PC-9 (cell line): ENCODE results near the gene JAGN1. TPM values are rescaled to one million over a fixed set of nuclear protein-coding genes. Genes with fewer than 3 reads are reported as not detected.
A peak's percentile ranks its signal among the peaks of the same experiment; 100 is the strongest.

Source experiments
- BruUV-seq: library from RNA; stranded (reverse); fragments of 400-500 nt; replicated peaks from 2 replicates; lab custom pipeline; 2021; lab: Mats Ljungman, UMichigan
- CTCF ChIA-PET: fragments of 300-600 bp; sonication (Branson Sonifier 250); formaldehyde crosslinking; loops from one replicate; lab custom pipeline; 2022; ENCODE audit warnings: antibody characterized with exemption; lab: Charles Lee
- POLR2A ChIA-PET: fragments of 300-600 bp; sonication (Branson Sonifier 250); formaldehyde crosslinking; loops from one replicate; lab custom pipeline; 2022; ENCODE audit warnings: antibody characterized with exemption; ENCODE audit not compliant: unreplicated experiment; lab: Charles Lee
- DNase-seq, 2 experiments: peaks; one replicate each; pipeline versions ENCODE4 v3.0.0 to v3.0.0-alpha.2; 2015 to 2022; ENCODE audit warnings: mixed read lengths in 1 of 2
- H2AFZ ChIP-seq: fragments of 200-600 bp; sonication (generic); 2 replicates; pipeline ENCODE4 v1.8.1; 2017; ENCODE audit warnings: antibody characterized with exemption
- H3F3A ChIP-seq: fragments of 200-600 bp; sonication (generic); 2 replicates; pipeline ENCODE4 v1.8.1; 2017; ENCODE audit warnings: antibody characterized with exemption, mild to moderate bottlenecking, low read depth; ENCODE audit not compliant: insufficient read depth
- H3K27ac ChIP-seq: fragments of 200-600 bp; sonication (generic); 2 replicates; pipeline ENCODE4 v1.6.1; 2016; ENCODE audit warnings: mixed run types
- H3K27me3 ChIP-seq: fragments of 200-600 bp; sonication (generic); 2 replicates; pipeline ENCODE4 v1.6.1; 2016; ENCODE audit warnings: low read depth, mixed run types; ENCODE audit not compliant: insufficient read depth
- H3K36me3 ChIP-seq: fragments of 200-600 bp; sonication (generic); 2 replicates; pipeline ENCODE4 v1.6.1; 2016; ENCODE audit warnings: low read depth, mixed run types
- H3K4me1 ChIP-seq: fragments of 200-600 bp; sonication (generic); replicated peaks from 2 replicates; pipeline ENCODE4 v1.6.1; 2016; ENCODE audit warnings: mixed run types; ENCODE audit not compliant: insufficient read depth
- H3K4me2 ChIP-seq: fragments of 200-600 bp; sonication (generic); 2 replicates; pipeline ENCODE4 v1.6.1; 2017; ENCODE audit warnings: mixed run types
- H3K4me3 ChIP-seq: fragments of 200-600 bp; sonication (generic); 2 replicates; pipeline ENCODE4 v1.6.1; 2016; ENCODE audit warnings: mixed run types
- H3K79me2 ChIP-seq: fragments of 200-600 bp; sonication (generic); 2 replicates; pipeline ENCODE4 v1.6.1; 2017; ENCODE audit warnings: low read depth, mixed run types
- H3K9me2 ChIP-seq: fragments of 200-600 bp; sonication (generic); 2 replicates; pipeline ENCODE4 v1.8.1; 2017; ENCODE audit warnings: mild to moderate bottlenecking; ENCODE audit not compliant: insufficient read depth
- H3K9me3 ChIP-seq: fragments of 200-600 bp; sonication (generic); 2 replicates; pipeline ENCODE4 v1.8.1; 2016; ENCODE audit warnings: low read depth; ENCODE audit not compliant: insufficient read depth
- H4K20me1 ChIP-seq: fragments of 200-600 bp; sonication (generic); 2 replicates; pipeline ENCODE4 v1.8.1; 2017; ENCODE audit not compliant: insufficient read depth
- CTCF ChIP-seq: fragments of 200-600 bp; sonication (generic); conservative IDR thresholded peaks from 2 replicates; pipeline ENCODE4 v1.6.1; 2017; ENCODE audit warnings: mixed run types, antibody characterized with exemption, mild to moderate bottlenecking, moderate library complexity
- EZH2 ChIP-seq: fragments of 200-600 bp; sonication (generic); IDR thresholded peaks from 2 replicates; pipeline ENCODE4 v1.8.0; 2017; ENCODE audit warnings: antibody characterized with exemption, low read depth
- intact Hi-C: fragments of 100-400 bp; cut with micrococcal nuclease; formaldehyde crosslinking; loops from one replicate; pipeline ENCODE4 v1.10.0; 2022; ENCODE audit not compliant: unreplicated experiment
- total RNA-seq: library from RNA; stranded (reverse); gene quantifications from 2 replicates; pipeline ENCODE4 v1.2.3, GENCODE V29; 2021

JAGN1 gene
- total RNA-seq, 1 experiment from 2014 or later, result 52.4 TPM

- TF ChIP-seq CTCF (no peak), EZH2 (no peak)
- H3K9me2 ChIP-seq, result no peaks in the 10 kb centered on the region
- no peak overlapping the region for H3K27ac ChIP-seq
- H2AFZ ChIP-seq, result no peak overlapping the region
- peaks cover 32% of the 10 kb centered on the region for H3F3A ChIP-seq
- H3K9me3 ChIP-seq, result no peaks in the 10 kb centered on the region
- POLR2A ChIA-PET, result no interaction called here
- H3K4me2 ChIP-seq, result no peak overlapping the region
- no peaks in the 10 kb centered on the region for H3K27me3 ChIP-seq
- CTCF ChIA-PET, result no interaction called here
- no peaks in the 10 kb centered on the region for H3K79me2 ChIP-seq
- no peak overlapping the region for H3K4me3 ChIP-seq
- H4K20me1 ChIP-seq, result no peaks in the 10 kb centered on the region
- peaks cover 47% of the 10 kb centered on the region for H3K4me1 ChIP-seq
- DNase-seq, result no peak
- intact Hi-C loops, result no loop called here
- H3K36me3 ChIP-seq, result 0 out of 2 replicates have a peak, but pooled peaks cover 3% of the 10 kb centered on the region
- BruUV-seq, result no TSS peak
Observed at GRCh38 chr3:9909221-9910013, 19.0 kb downstream of the JAGN1 start.

- no peaks in the 10 kb centered on the region for H3K79me2 ChIP-seq
- peak overlapping the region; percentile 58 for H3K4me2 ChIP-seq
- no peaks in the 10 kb centered on the region for H3K9me3 ChIP-seq
- BruUV-seq, result no TSS peak
- H3K4me1 ChIP-seq, result peaks cover 53% of the 10 kb centered on the region
- no peaks in the 10 kb centered on the region for H4K20me1 ChIP-seq
- no peak overlapping the region for H2AFZ ChIP-seq
- peaks cover 32% of the 10 kb centered on the region for H3F3A ChIP-seq
- intact Hi-C loops, result no loop called here
- ChIA-PET POLR2A (interaction anchor here (0.6 kb wide), 4 partner anchors 9 to 136 kb away, joined by 3 to 9 read pairs (median 4); no protein-coding TSS in a partner anchor), CTCF (interaction anchor here (0.5 to 0.8 kb wide), 2 partner anchors 14 to 34 kb away, joined by 3 read pairs; no protein-coding TSS in a partner anchor)
- H3K27me3 ChIP-seq, result no peaks in the 10 kb centered on the region
- peak overlapping the region; percentile 63; the same call in 1 of the 2 replicates for H3K27ac ChIP-seq
- no peak for TF ChIP-seq CTCF
- DNase-seq, result peak in 1 of 2 experiments; percentile 41
- H3K4me3 ChIP-seq, result no peak overlapping the region
- H3K9me2 ChIP-seq, result no peaks in the 10 kb centered on the region
- H3K36me3 ChIP-seq, result no peaks in the 10 kb centered on the region
Observed at GRCh38 chr3:9911863-9912262, 21.5 kb downstream of the JAGN1 start.

- intact Hi-C loops, result no loop called here
Observed at GRCh38 chr3:9912294-9912935, 22.0 kb downstream of the JAGN1 start.

More at GRCh38 chr3:9912294-9912935, 22.0 kb downstream of the JAGN1 start:
- Histone ChIP-seq H3K4me3 (no peak overlapping the region), H3K9me3 (no peaks in the 10 kb centered on the region), H3K79me2 (no peaks in the 10 kb centered on the region), H3K4me2 (peak overlapping the region; percentile 58), H3K4me1 (peaks cover 54% of the 10 kb centered on the region), H3K9me2 (no peaks in the 10 kb centered on the region), H3K27ac (peak overlapping the region; percentile 63), H2AFZ (no peak overlapping the region), H4K20me1 (no peaks in the 10 kb centered on the region), H3K27me3 (no peaks in the 10 kb centered on the region), H3K36me3 (no peaks in the 10 kb centered on the region), H3F3A (peaks cover 32% of the 10 kb centered on the region)
- peak in 1 of 2 experiments; percentile 92 for DNase-seq
- no TSS peak for BruUV-seq
- ChIA-PET POLR2A (interaction anchor here (0.6 kb wide), 6 partner anchors 9 to 181 kb away, joined by 3 to 9 read pairs (median 4); no protein-coding TSS in a partner anchor), CTCF (interaction anchor here (0.8 kb wide), 1 partner anchor 15 kb away, joined by 3 read pairs; no protein-coding TSS in a partner anchor)
- TF ChIP-seq CTCF, result no peak
- TF ChIP-seq EZH2, result no peak
